Lung microvascular endothelial cell (primary cell): ENCODE results near the gene AOC2. TPM values are rescaled to one million over a fixed set of nuclear protein-coding genes. Genes with fewer than 3 reads are reported as not detected.

Experiments
- DNase-seq, 2 donors: peaks; one replicate each; pipeline versions ENCODE4 v3.0.0 to v3.0.0-alpha.2; 2010; ENCODE audit warnings: low read depth in 2 of 2
- total RNA-seq: library from RNA; depleted of rRNA; stranded (reverse); fragments of >200 nt; gene quantifications from 2 replicates; pipeline ENCODE4 v1.2.1, GENCODE V29; 2014

AOC2 gene, protein sequence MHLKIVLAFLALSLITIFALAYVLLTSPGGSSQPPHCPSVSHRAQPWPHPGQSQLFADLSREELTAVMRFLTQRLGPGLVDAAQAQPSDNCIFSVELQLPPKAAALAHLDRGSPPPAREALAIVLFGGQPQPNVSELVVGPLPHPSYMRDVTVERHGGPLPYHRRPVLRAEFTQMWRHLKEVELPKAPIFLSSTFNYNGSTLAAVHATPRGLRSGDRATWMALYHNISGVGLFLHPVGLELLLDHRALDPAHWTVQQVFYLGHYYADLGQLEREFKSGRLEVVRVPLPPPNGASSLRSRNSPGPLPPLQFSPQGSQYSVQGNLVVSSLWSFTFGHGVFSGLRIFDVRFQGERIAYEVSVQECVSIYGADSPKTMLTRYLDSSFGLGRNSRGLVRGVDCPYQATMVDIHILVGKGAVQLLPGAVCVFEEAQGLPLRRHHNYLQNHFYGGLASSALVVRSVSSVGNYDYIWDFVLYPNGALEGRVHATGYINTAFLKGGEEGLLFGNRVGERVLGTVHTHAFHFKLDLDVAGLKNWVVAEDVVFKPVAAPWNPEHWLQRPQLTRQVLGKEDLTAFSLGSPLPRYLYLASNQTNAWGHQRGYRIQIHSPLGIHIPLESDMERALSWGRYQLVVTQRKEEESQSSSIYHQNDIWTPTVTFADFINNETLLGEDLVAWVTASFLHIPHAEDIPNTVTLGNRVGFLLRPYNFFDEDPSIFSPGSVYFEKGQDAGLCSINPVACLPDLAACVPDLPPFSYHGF
- total RNA-seq = 0.22 and 0.40 TPM in 2 replicates

GRCh38 chr17:42844271-42844670, at the start of gene AOC2:
TSS of gene AOC2 (plus strand) at chr17:42844580. CDS start at chr17:42844627, 47 bp downstream.
- peak in 1 of 2 donors; percentile 19 for DNase-seq

DNA sequence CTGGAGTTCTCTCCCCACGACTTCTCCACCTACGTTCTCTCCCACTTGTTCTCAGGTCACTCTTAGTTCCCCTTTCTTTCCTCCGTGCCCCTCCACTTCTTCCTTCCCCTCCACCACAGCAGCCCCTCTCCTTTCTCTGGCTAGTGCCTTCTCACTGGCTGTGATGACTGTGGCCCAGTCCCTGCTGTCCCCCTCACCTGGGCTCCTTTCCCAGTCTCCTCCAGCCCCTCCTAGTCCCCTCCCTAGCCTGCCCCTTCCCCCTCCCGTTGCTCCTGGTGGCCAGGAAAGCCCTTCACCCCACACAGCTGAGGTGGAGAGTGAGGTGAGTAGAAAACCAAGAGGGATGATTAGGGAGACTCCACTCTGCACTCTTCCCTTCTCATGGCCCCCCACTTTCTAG, 49.3 kb upstream of the AOC2 start:
- DNase-seq = no peak

DNA sequence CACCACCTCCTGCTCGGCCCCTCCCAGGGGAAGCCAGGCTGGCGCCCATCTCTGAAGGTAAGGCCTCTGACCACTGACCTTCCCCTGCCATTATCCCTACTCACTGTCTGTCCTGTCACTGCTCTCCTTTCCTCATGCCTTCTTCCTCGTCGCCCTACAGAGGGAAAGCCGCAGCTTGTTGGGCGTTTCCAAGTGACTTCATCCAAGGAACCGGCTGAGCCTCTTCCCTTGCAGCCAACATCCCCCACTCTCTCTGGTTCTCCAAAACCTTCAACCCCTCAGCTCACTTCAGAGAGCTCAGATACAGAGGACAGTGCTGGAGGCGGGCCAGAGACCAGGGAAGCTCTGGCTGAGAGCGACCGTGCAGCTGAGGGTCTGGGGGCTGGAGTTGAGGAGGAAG, 48.9 kb upstream of the AOC2 start:
- DNase-seq = no peak

- DNase-seq = no peak
Observed at GRCh38 chr17:42796066-42796758, 48.2 kb upstream of the AOC2 start.

DNA sequence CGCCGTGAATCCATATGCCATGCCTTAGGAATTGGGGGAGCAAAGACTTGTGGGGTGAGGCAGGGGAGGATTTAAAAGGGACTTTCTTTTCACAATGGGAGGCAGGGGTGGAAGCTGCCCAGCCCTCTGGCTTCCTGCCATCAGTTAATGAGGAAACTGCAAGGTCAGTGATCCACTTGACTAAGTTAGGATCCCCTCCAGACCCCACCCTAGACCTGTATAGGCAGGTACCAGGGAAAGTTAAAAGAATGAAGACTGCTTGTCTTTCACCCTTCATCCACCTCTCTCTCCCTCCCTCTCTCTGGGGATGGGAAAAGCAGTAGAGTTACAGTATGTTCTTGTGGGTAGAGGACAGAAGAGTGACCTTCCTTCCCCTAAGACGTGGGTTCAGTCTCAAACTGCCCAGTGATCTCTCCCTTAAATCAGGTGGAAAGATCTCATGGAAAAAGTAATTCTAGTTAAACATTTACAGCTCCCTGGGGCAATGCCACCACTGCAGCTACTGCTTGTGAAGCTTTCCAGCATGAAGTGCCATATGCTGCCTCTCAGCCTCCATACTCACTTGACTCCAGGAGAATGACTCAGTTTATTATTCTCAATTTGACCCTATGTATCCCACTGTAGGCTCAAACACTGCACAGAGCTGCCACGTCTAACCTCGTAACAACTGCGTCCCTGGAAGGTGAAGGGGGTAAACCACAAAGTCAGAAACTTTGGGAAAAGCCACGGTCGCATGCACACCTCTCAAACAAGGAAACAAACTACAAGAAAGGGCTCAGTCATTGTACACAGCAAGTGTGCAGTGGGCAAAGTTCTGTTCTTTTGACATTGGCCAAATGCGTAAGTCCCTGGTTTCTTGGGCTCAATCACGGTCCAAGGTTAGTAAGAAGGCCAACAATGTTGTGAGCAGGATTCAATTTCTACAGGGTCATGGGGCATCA, 47.0 kb upstream of the AOC2 start:
- DNase-seq = no peak

DNA sequence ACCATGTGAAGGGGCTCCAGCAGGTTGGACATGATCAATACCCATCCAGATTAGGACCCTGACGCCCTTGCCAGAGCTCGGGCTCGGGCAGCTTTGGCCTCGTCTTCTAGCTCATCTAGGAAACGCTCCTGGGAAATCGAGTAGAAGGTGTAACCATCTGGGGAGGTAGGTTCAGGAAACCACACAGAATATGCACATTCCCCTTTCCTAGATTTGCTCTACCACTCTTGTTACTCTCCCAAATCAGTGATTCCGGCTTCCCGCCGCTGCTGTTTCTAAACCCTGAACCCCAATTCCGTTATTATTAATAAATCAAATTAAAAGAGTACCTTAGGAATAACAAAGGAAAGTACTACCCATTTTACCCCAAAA, 46.4 kb upstream of the AOC2 start:
- no peak for DNase-seq

DNA sequence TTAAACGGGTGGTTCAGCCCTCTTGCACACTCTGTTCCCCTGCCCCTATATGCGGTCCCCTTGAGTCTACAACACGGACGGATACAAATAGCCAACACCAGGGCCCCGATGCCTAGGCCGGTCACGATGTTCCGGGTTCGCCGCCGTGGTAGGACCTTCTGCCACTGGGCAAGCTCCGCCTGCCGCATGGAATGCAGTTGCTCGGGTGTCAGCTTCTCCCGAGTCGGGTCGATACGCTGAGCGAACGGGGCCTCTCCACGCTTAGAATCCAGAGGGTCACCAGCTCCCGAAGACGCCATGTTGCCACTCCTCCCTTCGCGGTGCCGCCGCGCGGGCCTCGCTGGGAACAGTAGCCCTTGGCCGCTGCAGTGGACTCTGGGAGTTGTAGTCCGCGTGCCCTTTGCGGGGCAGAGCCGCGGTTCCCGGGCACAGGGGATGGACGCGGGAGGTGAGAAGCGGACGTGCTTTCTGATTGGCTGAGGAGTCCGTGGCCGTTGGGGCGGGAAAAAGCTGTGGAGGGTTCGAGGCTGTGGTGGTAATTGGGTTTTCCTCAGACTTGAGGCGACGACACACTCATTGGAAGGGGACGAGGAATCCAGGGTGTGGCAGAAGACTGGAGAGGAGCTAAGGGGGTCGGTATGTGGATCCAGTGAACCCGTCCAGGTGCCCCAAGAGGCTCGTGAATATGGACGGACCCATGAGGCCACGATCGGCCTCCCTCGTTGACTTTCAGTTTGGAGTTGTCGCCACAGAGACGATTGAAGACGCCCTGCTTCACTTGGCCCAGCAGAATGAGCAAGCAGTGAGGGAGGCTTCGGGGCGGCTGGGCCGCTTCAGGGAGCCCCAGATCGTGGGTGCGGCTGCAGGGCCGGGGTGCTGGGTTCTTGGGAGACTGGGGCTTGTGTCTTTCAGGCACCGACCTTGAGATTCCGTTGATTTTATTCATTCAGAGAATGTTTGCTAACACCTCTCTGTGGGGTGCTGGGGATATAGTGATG, 45.7 kb upstream of the AOC2 start, which contains the start of the genes CNTD1 and COA3:
TSS of gene CNTD1 (plus strand) at position 479 of the 998 bp plus-strand sequence. CDS start at position 686, 207 bp downstream.
TSS of gene COA3 (minus strand) at position 322 of the 998 bp plus-strand sequence. CDS start at position 299, 23 bp downstream.
- peak; percentile 84 to 90 for DNase-seq

DNA sequence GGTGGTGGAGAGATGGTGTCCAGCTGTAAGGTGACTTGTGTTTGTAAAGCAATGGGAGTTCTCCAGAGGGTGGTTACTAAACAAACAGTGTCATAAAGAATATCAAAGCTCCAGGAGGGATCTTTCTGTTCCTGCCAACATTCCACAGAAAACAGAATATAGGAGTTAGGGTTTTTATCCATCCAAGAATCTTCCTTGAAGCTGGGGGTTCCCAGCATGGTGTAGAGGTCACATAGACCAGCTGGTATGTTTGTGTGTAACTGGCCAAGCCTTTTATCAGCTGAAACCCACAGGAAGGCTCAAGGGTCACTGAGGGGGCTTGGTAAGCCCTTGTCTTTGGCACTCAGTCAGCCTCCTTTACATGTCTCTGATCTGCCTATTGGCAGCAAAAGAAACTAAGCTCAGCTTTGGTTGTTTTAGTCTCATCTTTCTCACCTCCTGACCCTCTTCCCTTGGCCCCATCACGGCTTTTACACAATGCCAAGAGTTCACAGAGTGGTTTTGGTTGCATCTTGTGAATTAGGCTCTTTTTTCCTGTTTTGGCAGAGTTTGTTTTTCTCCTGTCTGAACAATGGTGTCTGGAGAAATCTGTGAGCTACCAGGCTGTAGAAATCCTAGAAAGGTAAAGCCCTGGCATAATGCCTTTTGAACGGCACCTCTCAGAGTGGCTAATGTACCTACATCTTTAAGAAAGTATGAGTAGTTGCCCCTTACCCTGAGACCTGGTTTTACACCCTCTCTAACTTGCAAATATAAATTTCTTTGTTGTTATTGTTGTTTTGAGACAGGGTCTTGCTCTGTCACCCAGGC, 41.1 kb upstream of the AOC2 start:
- no peak for DNase-seq

GRCh38 chr17:42804918-42805367, 39.4 kb upstream of the AOC2 start:
- DNase-seq = peak in 1 of 2 donors; percentile 36

DNA sequence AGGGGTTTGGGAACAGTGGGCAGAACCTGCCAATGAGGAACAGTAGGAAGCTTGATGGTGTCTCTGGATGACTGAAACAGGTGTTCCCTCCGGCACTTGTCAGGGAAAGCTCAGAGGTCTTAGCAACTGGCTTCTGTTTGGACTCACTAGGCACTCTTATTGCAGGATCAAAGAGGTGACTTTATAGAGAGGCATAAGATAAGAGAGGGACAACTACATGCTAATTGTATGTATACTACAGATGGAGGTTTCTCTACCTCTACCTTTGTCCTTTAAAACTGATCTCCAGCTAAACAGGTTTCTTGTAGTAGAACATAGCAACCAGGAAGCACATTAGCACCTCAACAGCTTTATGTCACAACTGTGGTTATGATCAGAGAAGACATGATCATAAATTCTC, 38.1 kb upstream of the AOC2 start:
- DNase-seq = no peak

DNA sequence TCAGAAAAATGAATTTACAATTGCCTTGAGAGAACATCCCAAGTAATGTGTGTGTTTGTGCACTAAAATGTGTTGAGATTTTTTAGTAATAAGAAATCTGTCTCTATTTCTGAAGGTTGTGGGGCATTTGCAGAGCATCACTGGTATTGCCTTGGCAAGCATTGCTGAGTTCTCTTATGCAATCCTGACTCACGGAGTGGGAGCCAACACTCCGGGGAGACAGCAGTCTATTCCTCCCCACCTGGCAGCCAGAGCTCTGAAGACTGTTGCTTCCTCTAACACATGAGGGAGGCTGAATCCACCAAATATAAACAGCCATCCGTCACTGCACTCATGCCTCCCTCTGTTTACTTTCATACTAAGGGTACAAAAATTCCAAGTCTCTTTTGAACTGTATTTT, 35.1 kb upstream of the AOC2 start:
- peak in 1 of 2 donors; percentile 83 for DNase-seq

DNA sequence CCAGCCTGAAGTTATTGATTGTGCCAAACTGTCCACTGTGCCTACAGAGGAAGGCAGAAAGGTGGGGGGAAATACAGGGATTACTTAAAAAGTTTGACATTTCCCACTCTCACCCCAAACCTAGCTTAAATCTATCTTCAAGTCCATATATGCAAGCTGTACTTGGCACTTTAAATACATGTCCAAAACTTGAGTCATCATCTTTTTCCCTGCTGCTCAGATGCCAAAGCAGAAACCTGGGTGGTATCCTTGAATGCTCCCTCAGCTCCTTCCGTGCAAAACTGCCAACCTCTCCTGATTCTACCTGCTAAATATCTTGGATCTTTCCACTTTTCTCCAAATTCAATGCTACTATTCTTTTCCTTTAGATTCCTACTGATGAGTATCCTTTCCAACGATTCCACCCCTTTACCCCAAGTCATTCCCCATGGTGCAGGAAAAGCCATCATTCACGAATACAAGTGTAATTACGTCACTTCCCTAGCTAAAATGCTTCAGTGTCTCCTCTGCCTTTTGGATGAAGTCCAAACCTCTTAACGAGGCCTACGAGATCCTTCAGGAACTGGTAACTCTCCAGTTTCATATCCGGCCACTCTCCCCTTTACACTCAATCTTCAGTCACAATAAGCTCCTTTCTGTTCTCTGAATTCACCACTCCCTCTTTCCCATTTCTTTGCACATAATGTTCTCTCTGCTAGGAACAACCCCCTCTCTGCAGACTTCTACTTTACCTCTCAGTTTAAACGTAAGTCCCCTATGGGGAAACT, 29.6 kb upstream of the AOC2 start:
- peak in 1 of 2 donors; percentile 96 for DNase-seq

DNA sequence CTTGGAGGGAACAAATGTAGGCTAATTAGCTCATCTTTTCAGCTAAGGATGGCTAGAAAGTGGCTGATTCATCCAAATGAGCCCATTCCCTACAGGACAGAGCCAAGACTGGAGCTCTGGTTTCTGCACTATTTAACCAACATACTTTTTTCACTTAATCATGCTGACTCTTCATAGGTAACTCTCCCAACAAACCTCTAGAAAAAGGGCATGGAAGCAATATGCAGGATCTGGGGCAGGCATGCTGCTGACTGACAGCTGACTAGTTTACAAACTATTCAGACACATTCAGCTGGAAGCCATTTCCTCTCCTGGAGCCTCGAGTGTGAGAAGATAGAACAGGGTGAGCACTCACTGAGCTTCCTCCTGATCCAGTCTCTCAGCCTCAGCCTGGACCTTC, 26.5 kb upstream of the AOC2 start:
- peak in 1 of 2 donors; percentile 72 for DNase-seq

GRCh38 chr17:42818379-42818778, 26.0 kb upstream of the AOC2 start:
- peak in 1 of 2 donors; percentile 51 for DNase-seq

DNA sequence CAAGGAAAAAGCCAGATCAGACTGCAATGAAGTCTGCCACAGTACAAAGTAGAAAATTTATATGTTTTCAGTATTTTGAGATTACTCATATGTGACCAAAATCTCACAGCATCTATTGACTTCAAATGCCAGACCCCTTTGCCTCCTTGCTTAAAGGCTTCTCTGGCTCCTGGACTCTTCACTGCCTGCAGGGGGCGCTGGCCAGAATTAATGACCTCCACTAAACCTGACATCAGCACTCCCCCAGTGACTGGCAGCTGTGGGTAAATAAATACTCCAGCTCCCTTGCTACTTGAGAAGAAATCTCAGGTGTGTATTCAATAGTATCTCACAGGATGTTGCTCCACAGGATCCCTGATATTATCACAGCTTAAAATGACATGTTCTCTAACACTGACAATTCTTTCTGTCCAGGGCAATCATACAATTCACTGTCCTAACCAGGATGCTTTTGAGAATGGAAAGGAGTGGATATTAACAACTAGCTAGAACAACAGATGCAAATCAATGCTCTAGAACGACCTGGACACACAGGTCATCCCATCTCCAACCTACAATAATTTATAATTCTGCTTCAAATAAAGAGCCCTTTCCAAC, 24.3 kb upstream of the AOC2 start:
- peak; percentile 80 for DNase-seq

DNA sequence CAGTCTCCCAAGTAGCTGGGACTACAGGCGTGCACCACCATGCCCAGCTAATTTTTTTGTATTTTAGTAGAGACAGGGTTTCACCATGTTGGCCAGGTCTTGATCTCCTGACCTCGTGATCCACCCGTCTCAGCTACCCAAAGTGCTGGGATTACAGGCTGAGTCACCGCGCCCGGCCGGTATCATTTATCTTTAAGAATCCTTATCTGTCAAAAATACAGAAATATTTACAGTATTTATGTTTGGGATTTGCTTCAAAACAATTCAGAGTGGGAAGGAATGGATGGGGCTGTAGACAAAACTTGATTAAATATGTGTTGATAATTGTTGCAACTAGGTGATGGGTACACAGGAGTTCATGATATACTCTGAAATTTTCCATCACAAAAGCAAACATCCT, 23.2 kb upstream of the AOC2 start:
- no peak for DNase-seq

GRCh38 chr17:42827472-42827871, 16.9 kb upstream of the AOC2 start:
- no peak for DNase-seq
